Measurements from ENCODE around the gene DCST1.

DCST1 gene

DNA sequence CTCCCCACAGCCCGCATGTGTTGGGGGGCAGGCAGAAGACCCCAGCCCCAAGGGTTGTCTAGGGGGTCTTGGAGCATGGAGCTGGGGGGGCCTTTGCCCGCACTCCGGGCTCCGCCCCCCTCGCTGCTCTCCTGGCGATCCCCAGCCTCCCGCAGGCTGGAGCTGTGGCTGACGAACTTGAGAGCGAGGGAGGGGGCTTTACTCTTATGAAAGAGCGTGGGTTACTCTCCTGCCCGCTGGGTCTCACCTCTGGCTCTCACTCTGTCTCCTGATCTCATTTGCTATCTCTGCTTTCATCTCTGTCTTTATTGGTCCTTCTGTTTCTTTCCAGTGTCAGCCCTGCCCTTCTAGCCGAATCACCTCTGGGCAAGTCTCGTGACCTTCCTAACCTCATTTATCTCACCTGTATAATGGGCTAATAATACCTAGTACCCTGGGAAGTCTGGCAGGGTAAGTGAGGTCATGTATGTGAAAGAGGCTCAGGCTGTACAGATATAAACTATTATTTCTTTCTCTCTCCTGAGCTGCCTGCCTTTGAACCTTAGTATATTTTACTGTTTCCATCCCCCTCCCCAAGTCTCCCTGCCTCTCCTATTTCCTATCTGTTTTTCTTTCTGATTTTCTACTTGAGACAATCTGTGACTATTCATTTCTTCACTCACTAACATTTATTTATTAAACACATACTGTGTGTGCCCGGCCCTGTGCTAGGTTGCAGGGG is 30.6 kb downstream of the DCST1 start:
- H3K4me3 Mint-ChIP-seq, result peak overlapping the region; percentile 87
- no peak for DNase-seq
- no peaks in the 10 kb centered on the region for H3K9me3 Mint-ChIP-seq
- H3K4me1 Mint-ChIP-seq (ENCODE audit: low read depth in 2 of 2), result peaks cover 24 to 35% of the 10 kb centered on the region in 2 donors
- H3K27me3 Mint-ChIP-seq, result no peaks in the 10 kb centered on the region
- H3K36me3 Mint-ChIP-seq (ENCODE audit: insufficient read depth), result peaks cover 21% of the 10 kb centered on the region
- H3K27ac Mint-ChIP-seq, result peak overlapping the region; percentile 1 to 50
- ATAC-seq (replicated peaks), result peak; percentile 45

DNA sequence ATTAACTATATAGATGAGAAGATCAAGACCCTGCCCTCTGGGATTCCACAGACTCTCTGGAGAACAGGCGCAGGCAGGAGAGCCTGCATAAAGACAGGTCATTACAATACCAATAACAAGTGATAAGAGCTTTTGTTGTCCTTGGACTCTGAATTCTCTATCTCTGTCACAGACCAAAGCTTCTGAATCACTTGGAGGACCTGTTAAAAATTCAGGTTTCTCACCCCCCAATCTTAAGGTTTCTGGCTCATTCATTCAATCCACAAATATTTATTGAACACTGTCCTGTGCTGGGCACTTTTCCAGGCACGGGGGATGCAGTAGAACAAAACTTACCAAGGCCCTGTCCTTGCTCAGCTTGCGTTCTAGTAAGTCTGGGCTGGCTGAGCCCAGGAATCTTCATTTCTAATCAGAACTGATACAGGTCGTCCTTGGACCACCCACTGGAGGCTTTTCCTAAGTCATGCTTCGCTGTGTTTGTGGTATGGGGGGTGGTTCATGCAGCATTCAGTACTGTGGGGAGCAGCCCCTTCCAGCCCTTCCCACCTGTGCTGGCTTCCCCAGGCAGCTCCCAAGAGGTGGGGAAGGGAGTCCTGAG is 31.3 kb downstream of the DCST1 start:
- peak overlapping the region in 1 of 2 donors; percentile 50 for H3K27ac Mint-ChIP-seq

DNA sequence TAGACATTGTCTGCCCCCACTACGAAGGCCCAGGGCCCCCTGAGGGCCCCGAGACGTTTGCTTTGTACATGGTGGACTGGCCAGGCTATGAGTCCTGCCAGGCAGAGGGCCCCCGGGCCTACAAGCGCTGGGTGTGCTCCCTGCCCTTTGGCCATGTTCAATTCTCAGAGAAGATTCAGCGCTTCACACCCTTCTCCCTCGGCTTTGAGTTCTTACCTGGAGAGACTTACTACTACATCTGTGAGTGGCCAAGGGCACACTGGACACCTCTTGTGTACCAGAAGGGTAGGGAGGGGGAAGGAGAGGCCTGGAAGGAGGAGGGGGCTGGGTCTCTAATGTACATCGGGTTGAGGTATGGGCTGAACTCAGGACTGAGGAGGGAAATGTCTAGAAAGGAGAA is 33.2 kb downstream of the DCST1 start:
- DNase-seq (no peak), ATAC-seq (replicated peaks) (no peak)
- Mint-ChIP-seq H3K27me3 (no peaks in the 10 kb centered on the region), H3K4me1 (ENCODE audit: low read depth in 2 of 2) (peaks cover 23 to 33% of the 10 kb centered on the region in 2 donors), H3K4me3 (no peak overlapping the region), H3K9me3 (no peaks in the 10 kb centered on the region), H3K27ac (no peak overlapping the region), H3K36me3 (ENCODE audit: insufficient read depth) (peaks cover 20% of the 10 kb centered on the region)

More for the DNA sequence above, 31.3 kb downstream of the DCST1 start:
- no peaks in the 10 kb centered on the region for H3K27me3 Mint-ChIP-seq
- peaks cover 21% of the 10 kb centered on the region for H3K36me3 Mint-ChIP-seq (ENCODE audit: insufficient read depth)
- no peaks in the 10 kb centered on the region for H3K9me3 Mint-ChIP-seq
- peak overlapping the region; percentile 87 for H3K4me3 Mint-ChIP-seq
- peaks cover 24 to 35% of the 10 kb centered on the region in 2 donors for H3K4me1 Mint-ChIP-seq (ENCODE audit: low read depth in 2 of 2)
- no peak for ATAC-seq (replicated peaks)
- no peak for DNase-seq

DNA sequence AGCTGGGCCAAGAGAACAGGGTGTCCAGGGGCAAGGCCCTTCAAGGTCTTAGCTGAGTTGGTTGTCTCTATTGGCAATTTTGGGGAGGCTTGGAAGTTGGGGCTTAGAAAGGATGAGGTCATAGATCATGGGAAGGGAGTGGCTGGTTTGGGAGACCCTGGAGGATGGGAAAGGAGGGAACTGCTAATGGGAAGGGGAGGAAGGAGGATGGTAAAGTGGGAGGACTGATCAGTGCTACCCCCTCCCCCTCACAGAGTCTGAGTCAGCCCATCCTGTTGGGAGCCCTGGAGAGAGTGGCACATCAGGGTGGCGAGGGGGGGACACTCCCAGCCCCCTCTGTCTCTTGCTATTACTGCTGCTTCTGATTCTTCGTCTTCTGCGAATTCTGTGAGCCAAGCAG is 35.0 kb downstream of the DCST1 start:
- Mint-ChIP-seq H3K4me1 (ENCODE audit: low read depth in 2 of 2) (peaks cover 15 to 25% of the 10 kb centered on the region in 2 donors), H3K27me3 (no peaks in the 10 kb centered on the region), H3K9me3 (no peaks in the 10 kb centered on the region), H3K27ac (no peak overlapping the region), H3K36me3 (ENCODE audit: insufficient read depth) (peaks cover 14% of the 10 kb centered on the region), H3K4me3 (no peak overlapping the region)
- DNase-seq (no peak), ATAC-seq (replicated peaks) (no peak)

DNA sequence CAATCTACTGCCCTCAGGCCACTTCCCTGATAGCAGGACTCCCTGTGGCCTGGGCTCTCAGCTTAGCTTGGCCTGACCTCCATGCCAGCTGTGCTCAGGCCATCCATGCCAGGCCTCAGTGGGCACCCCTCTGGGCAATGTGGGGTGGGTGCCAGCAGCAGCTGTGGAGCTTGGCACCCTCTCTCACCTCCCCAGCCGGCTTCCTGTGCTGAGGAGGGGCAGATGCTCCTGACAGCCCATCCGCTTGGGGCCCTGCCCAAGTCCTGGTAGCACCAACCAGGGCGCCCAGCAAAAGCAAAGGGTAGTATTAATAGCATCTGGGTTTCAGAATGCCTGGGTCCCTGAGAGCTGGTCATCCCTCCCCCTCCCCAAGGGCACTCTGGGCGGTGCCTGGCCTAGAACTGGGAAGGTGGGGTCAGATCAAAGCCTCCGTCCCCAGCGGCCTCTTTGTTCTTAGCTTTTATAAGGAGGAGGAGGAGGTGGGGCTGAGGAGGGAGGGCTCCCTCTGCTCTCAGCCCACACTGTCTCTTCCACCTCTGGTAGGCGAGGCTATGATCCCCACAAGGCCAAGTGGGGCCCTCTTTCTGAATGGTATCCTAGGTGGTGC is 36.0 kb downstream of the DCST1 start:
- no peaks in the 10 kb centered on the region for H3K9me3 Mint-ChIP-seq
- no peak for DNase-seq
- H3K36me3 Mint-ChIP-seq (ENCODE audit: insufficient read depth), result peaks cover 13% of the 10 kb centered on the region
- no peak overlapping the region for H3K4me3 Mint-ChIP-seq
- peaks cover 12 to 19% of the 10 kb centered on the region in 2 donors for H3K4me1 Mint-ChIP-seq (ENCODE audit: low read depth in 2 of 2)
- no peaks in the 10 kb centered on the region for H3K27me3 Mint-ChIP-seq
- ATAC-seq (replicated peaks), result no peak
- H3K27ac Mint-ChIP-seq, result no peak overlapping the region

DNA sequence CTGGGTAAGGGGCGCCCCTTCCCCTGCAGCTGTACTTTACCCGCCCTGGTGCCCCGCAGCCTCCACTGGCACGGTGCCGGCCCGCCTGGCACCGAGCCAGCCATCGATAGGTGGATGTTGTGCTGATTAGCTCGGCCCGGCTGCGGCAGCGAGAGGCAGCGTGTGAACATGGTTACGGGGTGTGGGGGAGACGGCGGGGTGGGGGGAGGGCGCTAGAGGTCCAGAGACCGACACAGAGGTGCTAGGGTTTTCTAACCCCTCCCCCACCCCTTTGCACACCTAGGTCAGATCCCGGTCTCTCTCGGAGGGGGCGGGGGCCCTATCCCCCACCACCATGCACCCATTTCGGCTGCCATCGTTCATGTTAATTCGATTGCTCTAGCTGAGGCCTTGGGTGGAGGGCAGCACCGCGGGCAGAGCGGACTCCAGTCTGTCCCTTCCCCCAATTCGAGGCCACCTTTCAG is 36.6 kb downstream of the DCST1 start:
- Mint-ChIP-seq H3K4me3 (peak overlapping the region in 1 of 2 donors; percentile 7), H3K27ac (no peak overlapping the region), H3K9me3 (no peaks in the 10 kb centered on the region), H3K36me3 (ENCODE audit: insufficient read depth) (peaks cover 13% of the 10 kb centered on the region), H3K27me3 (no peaks in the 10 kb centered on the region), H3K4me1 (ENCODE audit: low read depth in 2 of 2) (peaks cover 12 to 14% of the 10 kb centered on the region in 2 donors)
- no peak for ATAC-seq (replicated peaks)
- DNase-seq, result no peak

DNA sequence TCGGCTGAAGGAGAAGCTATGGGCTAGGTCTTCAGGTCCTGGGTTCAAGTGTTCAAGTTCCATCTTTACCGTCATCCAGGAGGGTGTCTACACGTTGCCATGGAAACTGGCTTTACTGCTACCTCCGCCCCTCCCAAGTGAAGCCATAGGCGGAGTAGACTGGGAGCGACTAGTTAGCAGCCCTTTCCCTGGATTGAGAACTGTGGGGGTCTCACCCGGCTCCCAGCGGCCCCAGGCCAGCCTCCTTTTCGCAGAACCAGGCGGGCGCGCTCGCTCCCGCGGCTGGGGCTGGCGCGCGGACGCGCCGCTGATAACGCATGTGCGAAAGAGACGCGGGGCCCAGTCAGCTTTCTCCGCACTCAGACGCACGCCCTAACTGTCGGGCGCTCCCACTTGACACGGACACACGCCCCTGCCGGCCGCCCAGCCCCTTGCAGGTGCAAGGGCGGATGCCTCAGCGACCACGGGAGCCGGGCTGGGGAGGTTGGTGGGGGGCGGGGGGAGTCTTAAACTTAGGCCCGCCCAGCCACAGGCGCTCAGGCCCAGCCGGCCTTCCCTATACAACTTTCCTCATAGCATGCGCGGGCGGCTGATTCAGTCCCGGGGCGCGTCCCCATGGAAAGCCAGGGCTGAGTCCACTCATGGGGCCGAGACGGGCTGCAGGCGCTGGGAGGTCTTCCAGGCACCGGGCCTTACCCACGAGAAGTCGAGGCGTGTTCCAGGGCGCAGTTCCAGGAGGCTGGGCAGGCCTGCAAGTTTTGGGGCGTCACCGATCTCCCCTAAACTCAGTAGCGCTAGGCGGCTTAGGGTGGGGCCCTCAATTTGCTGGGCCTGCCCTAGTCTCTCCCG is 37.3 kb downstream of the DCST1 start:
- peaks cover 12 to 14% of the 10 kb centered on the region in 2 donors for H3K4me1 Mint-ChIP-seq (ENCODE audit: low read depth in 2 of 2)
- H3K27ac Mint-ChIP-seq, result no peak overlapping the region
- H3K36me3 Mint-ChIP-seq (ENCODE audit: insufficient read depth), result peaks cover 13% of the 10 kb centered on the region
- no peaks in the 10 kb centered on the region for H3K27me3 Mint-ChIP-seq
- peak overlapping the region; percentile 7 to 40 for H3K4me3 Mint-ChIP-seq
- H3K9me3 Mint-ChIP-seq, result no peaks in the 10 kb centered on the region
- peak; percentile 98 for ATAC-seq (replicated peaks)
- peak; percentile 61 to 75 (median 70) for DNase-seq

DNA sequence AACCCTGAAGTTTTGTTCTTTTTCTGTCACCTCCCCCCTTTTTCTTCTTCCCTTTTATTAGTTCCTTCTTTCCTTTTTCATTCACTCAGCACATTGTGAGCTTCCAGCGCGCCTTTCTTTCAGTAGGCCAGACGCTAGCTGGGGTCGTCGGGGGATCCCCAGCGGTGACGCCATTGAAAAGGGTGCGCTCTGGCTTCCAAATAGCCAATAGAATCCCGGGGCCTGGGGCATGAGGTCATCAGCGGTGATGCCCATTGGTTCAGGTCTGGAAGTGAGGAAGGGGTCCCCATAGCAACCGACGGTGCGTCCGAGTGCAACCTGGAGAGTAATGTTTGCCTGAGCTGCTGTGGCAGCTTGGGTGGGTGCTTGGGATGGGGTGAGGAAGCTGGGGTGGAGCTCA is 38.1 kb downstream of the DCST1 start:
- DNase-seq (no peak), ATAC-seq (replicated peaks) (no peak)
- Mint-ChIP-seq H3K27ac (no peak overlapping the region), H3K9me3 (no peaks in the 10 kb centered on the region), H3K4me3 (peak overlapping the region; percentile 7 to 40), H3K4me1 (ENCODE audit: low read depth in 2 of 2) (peaks cover 7 to 9% of the 10 kb centered on the region in 2 donors), H3K27me3 (no peaks in the 10 kb centered on the region), H3K36me3 (ENCODE audit: insufficient read depth) (peaks cover 11% of the 10 kb centered on the region)

DNA sequence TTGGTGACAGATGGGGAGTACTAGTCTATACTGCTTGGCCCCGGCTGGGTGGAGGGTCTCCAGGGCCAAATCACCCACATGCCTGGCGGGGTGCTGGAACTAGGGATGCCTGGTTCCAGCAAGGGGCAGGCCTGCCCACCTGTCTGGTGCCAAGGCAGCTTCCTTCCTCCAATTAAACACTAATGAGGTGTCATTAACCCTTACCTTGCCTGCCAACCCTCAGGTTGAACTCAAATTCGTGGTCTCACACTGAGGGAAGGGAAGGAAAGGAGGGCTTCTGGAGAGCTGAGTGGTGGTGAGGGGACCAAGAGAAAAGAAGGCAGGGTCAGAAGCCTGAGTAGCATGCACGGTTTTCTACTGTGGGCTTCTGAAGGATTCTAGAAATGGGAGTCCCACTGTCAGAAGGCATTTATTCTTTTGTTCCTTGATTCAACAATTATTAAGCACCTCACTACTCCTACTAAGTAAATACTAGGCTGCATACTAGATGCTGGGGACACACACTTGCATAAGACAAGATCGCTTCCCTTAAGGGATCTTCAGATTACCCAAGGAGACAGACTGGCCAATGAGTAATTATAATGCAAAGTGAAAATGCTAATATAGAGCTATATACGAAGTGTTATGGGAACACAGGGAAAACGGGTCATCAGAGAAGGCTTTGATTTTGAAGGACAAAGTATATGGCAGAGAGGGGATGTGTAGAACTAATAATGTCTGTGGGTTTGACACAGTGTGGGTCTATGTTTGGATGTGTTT is 39.1 kb downstream of the DCST1 start:
- Mint-ChIP-seq H3K27me3 (no peaks in the 10 kb centered on the region), H3K9me3 (no peaks in the 10 kb centered on the region), H3K4me3 (no peak overlapping the region), H3K36me3 (ENCODE audit: insufficient read depth) (peaks cover 5% of the 10 kb centered on the region), H3K27ac (no peak overlapping the region), H3K4me1 (ENCODE audit: low read depth in 2 of 2) (peaks cover 6 to 9% of the 10 kb centered on the region in 2 donors)
- DNase-seq, result no peak
- ATAC-seq (replicated peaks), result no peak

DNA sequence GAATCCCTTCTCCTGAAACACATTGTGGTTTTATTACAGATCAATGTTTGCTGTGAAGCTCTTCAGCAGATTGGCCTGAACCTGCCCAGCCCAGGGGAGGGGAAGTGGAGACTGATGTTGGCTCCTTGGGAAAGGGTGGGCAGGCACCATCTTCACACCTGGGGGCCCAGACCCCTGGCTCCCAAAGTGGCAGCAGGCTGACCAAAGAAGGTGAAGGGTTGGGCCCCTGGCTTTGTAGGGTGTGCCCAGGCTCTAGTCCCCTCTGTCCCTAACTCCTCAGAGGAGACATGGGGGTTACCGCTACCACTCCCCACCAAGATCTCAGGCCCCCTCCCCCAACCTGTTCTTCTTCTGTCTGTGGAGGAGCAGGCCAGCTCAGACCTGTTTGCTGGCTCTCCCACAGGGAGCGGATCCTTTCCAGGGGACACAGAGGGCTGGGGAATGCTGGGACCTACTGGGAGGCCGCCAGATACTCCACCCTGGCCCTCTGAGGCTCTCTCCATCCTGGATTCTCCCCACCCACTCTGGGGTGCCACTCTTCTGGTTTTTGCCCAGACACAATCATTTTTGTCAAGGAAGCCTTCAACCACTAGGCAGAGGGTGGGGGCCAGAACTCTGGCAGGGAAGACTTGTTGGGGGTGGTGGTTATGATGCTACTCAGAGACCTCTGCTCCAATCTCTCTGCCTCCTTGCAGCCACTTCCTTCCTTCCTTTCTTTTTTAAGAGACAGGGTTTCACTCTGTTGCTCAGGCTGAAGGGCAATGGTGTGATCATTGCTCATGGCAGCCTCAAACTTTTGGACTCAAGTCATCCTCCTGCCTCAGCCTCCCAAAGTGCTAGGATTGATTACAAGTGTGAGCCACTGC is 40.0 kb downstream of the DCST1 start:
- Mint-ChIP-seq H3K4me1 (ENCODE audit: low read depth in 2 of 2) (peaks cover 6 to 12% of the 10 kb centered on the region in 2 donors), H3K4me3 (no peak overlapping the region), H3K9me3 (no peaks in the 10 kb centered on the region), H3K27me3 (no peaks in the 10 kb centered on the region), H3K36me3 (ENCODE audit: insufficient read depth) (peaks cover 5% of the 10 kb centered on the region), H3K27ac (no peak overlapping the region)
- ATAC-seq (replicated peaks), result no peak
- no peak for DNase-seq

DNA sequence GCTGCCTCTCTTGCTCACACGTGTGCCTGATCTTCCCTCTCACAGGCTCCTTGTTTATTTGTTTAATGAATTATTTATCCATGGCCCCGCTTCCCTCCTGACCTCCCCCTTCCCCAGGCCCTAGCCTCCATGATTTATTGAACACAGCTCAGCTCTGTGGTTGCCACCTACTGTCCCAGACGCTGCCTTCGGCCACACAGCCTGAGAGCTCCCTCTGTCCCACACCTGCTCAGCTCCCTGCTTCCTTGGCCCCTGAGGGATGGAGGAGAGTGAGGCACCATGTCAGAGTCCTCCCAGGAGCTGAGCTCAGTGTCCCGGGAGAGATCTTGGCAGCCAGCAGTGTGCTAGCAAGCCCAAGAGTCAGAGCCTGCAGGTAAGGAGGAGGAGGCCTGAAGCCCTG is 41.9 kb downstream of the DCST1 start:
- H3K27ac Mint-ChIP-seq, result no peak overlapping the region
- H3K4me1 Mint-ChIP-seq (ENCODE audit: low read depth in 2 of 2), result peaks cover 11 to 18% of the 10 kb centered on the region in 2 donors
- H3K9me3 Mint-ChIP-seq, result no peaks in the 10 kb centered on the region
- no peak overlapping the region for H3K4me3 Mint-ChIP-seq
- peaks cover 9 to 11% of the 10 kb centered on the region in 2 donors for H3K27me3 Mint-ChIP-seq
- ATAC-seq (replicated peaks), result no peak
- DNase-seq, result no peak
- H3K36me3 Mint-ChIP-seq (ENCODE audit: insufficient read depth), result peaks cover 9% of the 10 kb centered on the region

DNA sequence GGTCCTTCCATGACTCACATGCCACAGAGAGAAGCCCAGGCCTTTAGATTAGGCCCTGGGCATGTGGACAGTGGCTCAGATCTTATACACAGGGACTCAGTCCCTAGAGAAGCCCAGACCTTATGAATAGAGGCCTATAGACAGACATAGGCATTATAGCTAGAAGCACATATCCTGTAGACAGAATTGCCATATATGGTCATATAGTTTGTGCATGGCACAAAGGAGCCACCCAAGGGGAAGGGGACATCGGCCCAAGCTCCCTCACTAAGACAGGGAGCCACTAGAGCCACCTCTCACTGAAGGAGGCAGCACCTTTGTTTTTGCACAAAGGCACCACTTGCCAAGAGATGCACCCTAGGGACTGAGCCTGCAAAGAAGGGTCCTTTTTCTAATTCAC is 42.7 kb downstream of the DCST1 start:
- ATAC-seq (replicated peaks) (no peak), DNase-seq (no peak)
- Mint-ChIP-seq H3K4me3 (no peak overlapping the region), H3K27me3 (peaks cover 12 to 16% of the 10 kb centered on the region in 2 donors), H3K4me1 (ENCODE audit: low read depth in 2 of 2) (peaks cover 11 to 18% of the 10 kb centered on the region in 2 donors), H3K27ac (no peak overlapping the region), H3K9me3 (no peaks in the 10 kb centered on the region), H3K36me3 (ENCODE audit: insufficient read depth) (peaks cover 4% of the 10 kb centered on the region)

All from effector memory CD8-positive, alpha-beta T cell (primary cell).